ENCODE data around the gene RHOT2.

RHOT2 gene

GRCh38 chr16:676565-676902, 8.6 kb downstream of the RHOT2 start:
- TF ChIP-seq MYC (IDR thresholded peaks at IDR 0.05; ENCODE audit: low read depth, low read length) = no peak
- TF ChIP-seq MAX (IDR thresholded peaks at IDR 0.05; ENCODE audit: low read depth, low read length) = no peak
- TF ChIP-seq CTCF (IDR thresholded peaks at IDR 0.05; ENCODE audit: low read depth, low read length) = no peak
- TF ChIP-seq POLR2A (IDR thresholded peaks at IDR 0.05; ENCODE audit: extremely low read depth, insufficient read length) = no peak
- no peak overlapping the region for H3K4me3 ChIP-seq (ENCODE audit: low read depth, low read length)
- no peak for DNase-seq (ENCODE audit: low read depth)

GRCh38 chr16:676913-677312, 9.0 kb downstream of the RHOT2 start:
- DNase-seq (ENCODE audit: low read depth) = no peak
- no peak for TF ChIP-seq MAX (IDR thresholded peaks at IDR 0.05; ENCODE audit: low read depth, low read length)
- TF ChIP-seq CTCF (IDR thresholded peaks at IDR 0.05; ENCODE audit: low read depth, low read length) = no peak
- no peak for TF ChIP-seq MYC (IDR thresholded peaks at IDR 0.05; ENCODE audit: low read depth, low read length)
- TF ChIP-seq POLR2A (IDR thresholded peaks at IDR 0.05; ENCODE audit: extremely low read depth, insufficient read length) = no peak

GRCh38 chr16:677316-678190, 9.6 kb downstream of the RHOT2 start:
- TF ChIP-seq CTCF (IDR thresholded peaks at IDR 0.05; ENCODE audit: low read depth, low read length) = no peak
- TF ChIP-seq POLR2A (IDR thresholded peaks at IDR 0.05; ENCODE audit: extremely low read depth, insufficient read length) = no peak
- TF ChIP-seq MAX (IDR thresholded peaks at IDR 0.05; ENCODE audit: low read depth, low read length) = no peak
- no peak for TF ChIP-seq MYC (IDR thresholded peaks at IDR 0.05; ENCODE audit: low read depth, low read length)
- H3K4me3 ChIP-seq (ENCODE audit: low read depth, low read length) = no peak overlapping the region
- DNase-seq (ENCODE audit: low read depth) = no peak

More at GRCh38 chr16:676913-677312, 9.0 kb downstream of the RHOT2 start:
- no peak overlapping the region for H3K4me3 ChIP-seq (ENCODE audit: low read depth, low read length)

GRCh38 chr16:678209-678857, 10.4 kb downstream of the RHOT2 start:
- DNase-seq (ENCODE audit: low read depth) = no peak
- no peak overlapping the region for H3K4me3 ChIP-seq (ENCODE audit: low read depth, low read length)

More at GRCh38 chr16:678209-678857, 10.4 kb downstream of the RHOT2 start:
- TF ChIP-seq MAX (IDR thresholded peaks at IDR 0.05; ENCODE audit: low read depth, low read length) (no peak), MYC (IDR thresholded peaks at IDR 0.05; ENCODE audit: low read depth, low read length) (no peak), POLR2A (IDR thresholded peaks at IDR 0.05; ENCODE audit: extremely low read depth, insufficient read length) (no peak), CTCF (IDR thresholded peaks at IDR 0.05; ENCODE audit: low read depth, low read length) (no peak)

Measured in NB4 (cell line).